ENCODE data around the gene PRKN.

The PRKN gene

DNA sequence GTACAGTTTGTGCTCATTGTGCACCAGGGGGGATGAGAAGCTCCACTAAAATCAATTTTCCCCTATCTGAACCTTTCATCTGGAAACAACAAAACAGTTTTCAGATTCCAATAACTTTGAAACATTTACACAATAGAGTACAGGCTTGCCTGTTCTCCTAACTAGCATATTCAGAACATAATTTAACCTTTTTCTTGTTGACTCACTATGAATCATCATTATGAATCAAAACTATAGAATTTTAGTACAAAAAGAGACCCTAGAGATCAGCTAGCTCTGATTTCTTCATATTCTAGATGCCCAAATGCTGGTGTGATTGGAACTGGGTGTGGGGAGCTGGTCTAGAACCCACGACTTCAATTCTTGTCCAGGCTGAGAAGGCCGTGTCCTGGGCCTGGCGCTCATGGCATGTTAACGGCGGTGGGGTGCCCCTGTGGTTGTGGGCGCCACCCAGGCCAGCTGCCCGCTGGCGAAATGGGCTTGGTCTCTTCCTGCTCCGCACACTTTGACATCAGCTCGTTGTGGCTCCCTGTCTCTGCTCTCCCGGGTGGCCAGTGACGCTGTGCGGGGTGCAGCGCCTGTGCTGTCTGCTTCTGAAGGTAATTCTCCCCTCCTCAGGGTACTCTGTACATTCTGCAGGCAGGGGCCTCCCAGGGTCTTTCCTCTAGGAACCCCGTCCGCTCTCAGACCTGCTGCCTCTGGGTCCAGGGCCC is 1423.8 kb downstream of the PRKN start:
- no peak for DNase-seq (ENCODE audit: low spot score)

GRCh38 chr6:161302949-161303348 is 1424.6 kb downstream of the PRKN start:
- no peak for DNase-seq (ENCODE audit: low spot score)

- no peak for DNase-seq (ENCODE audit: low spot score)
Measured at GRCh38 chr6:161301338-161301737, 1426.2 kb downstream of the PRKN start.

DNA sequence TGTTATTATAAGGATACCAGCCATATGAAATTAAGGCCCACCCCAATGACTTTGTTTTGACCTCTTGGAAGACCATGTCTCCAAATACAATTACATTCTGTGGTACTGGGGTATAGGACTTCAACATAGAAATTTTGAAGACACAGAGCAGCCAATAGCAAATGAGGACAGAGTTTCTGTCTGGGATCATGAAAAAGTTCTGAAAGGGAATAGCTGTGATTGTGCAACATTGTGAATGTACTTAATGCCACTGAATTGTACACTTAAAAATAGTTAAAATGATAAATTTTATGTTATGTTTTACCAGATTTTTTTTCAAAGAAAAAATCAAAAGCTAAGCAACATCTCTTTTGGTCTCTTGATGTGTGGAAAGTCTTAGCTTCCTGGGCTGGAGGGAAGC is 1426.7 kb downstream of the PRKN start:
- no peak for DNase-seq (ENCODE audit: low spot score)

DNA sequence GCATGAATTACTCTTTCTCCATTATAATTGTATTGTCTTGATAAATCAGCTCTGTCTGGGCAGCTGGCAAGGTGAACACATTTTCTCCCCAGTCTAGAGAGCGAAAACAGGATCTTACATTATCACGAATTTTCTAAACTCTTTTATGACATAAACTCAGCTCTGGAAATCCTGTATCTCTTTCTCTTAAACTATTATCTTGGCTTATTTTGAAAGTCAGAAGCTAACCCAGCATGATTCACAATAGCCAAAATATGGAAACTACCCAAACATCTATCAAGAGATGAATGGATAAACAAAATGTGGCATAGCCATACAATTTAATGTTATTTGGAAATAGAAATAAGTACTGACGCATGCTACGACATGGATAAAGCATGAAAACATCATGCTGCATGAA is 1427.8 kb downstream of the PRKN start:
- DNase-seq (ENCODE audit: low spot score): no peak

Data from CD4-positive, alpha-beta T cell treated with Interleukin-6 at 100 ng/mL for 8 hours (primary cell).